GOT3 (cell line): Measurements from ENCODE around the gene PCDHB12.
"Not testable (repeated sequence)": the region's sequence is repeated elsewhere in the genome, so short reads cannot be mapped to it uniquely, and the experiment has no call there.

ENCODE experiments used
- DNase-seq: peaks from one replicate; lab custom pipeline; 2025; ENCODE audit warnings: mixed read lengths; lab: John Stamatoyannopoulos, UW

The PCDHB12 gene

GRCh38 chr5:141208478-141208877 is at the start of gene PCDHB12:
PCDHB12 (plus strand) TSS chr5:141208719; CDS start chr5:141208908, 189 bp downstream.
- DNase-seq: no peak

- DNase-seq: no peak
These were observed 35.9 kb upstream of the PCDHB12 start, which contains the start of gene PCDHB7 for GRCh38 chr5:141172381-141173204. PCDHB7 (plus strand) TSS chr5:141172644; CDS start chr5:141172836, 192 bp downstream.

GRCh38 chr5:141174291-141175104 is 34.0 kb upstream of the PCDHB12 start:
- not testable (repeated sequence) for DNase-seq

GRCh38 chr5:141175933-141176332 is 32.6 kb upstream of the PCDHB12 start:
- DNase-seq: no peak

GRCh38 chr5:141177577-141178191 is 30.8 kb upstream of the PCDHB12 start, which contains the start of gene PCDHB8:
PCDHB8 (plus strand) TSS chr5:141177790; CDS start chr5:141178035, 245 bp downstream.
- DNase-seq: peak; percentile 56

GRCh38 chr5:141179371-141179770 is 29.1 kb upstream of the PCDHB12 start:
- DNase-seq: not testable (repeated sequence)

GRCh38 chr5:141179876-141180275 is 28.6 kb upstream of the PCDHB12 start:
- not testable (repeated sequence) for DNase-seq

GRCh38 chr5:141180313-141180712 is 28.2 kb upstream of the PCDHB12 start:
- no peak for DNase-seq

- no peak for DNase-seq
These were observed 26.3 kb upstream of the PCDHB12 start, which contains the start of gene PCDHB16 for GRCh38 chr5:141182248-141182647. PCDHB16 (plus strand) TSS chr5:141182387; CDS start chr5:141182560, 173 bp downstream.

- not testable (repeated sequence) for DNase-seq
These were observed 24.2 kb upstream of the PCDHB12 start for GRCh38 chr5:141184117-141184855.

- DNase-seq: no peak
These were observed 21.5 kb upstream of the PCDHB12 start, which contains the start of gene PCDHB9 for GRCh38 chr5:141186897-141187512. PCDHB9 (plus strand) TSS chr5:141187161; CDS start chr5:141187319, 158 bp downstream.

GRCh38 chr5:141188682-141189081 is 19.8 kb upstream of the PCDHB12 start:
- not testable (repeated sequence) for DNase-seq

GRCh38 chr5:141189131-141189530 is 19.4 kb upstream of the PCDHB12 start:
- DNase-seq: not testable (repeated sequence)

GRCh38 chr5:141192110-141192725 is 16.3 kb upstream of the PCDHB12 start, which contains the start of gene PCDHB10:
PCDHB10 (plus strand) TSS chr5:141192353; CDS start chr5:141192553, 200 bp downstream.
- DNase-seq: no peak

GRCh38 chr5:141194332-141194731 is 14.2 kb upstream of the PCDHB12 start:
- not testable (repeated sequence) for DNase-seq

GRCh38 chr5:141196363-141196762 is 12.2 kb upstream of the PCDHB12 start:
- DNase-seq: no peak

GRCh38 chr5:141199359-141200235 is 8.9 kb upstream of the PCDHB12 start, which contains the start of gene PCDHB11:
PCDHB11 (plus strand) TSS chr5:141199627; CDS start chr5:141199775, 148 bp downstream.
- no peak for DNase-seq

- not testable (repeated sequence) for DNase-seq
These were observed 7.4 kb upstream of the PCDHB12 start for GRCh38 chr5:141201126-141201525.

GRCh38 chr5:141201646-141202045 is 6.9 kb upstream of the PCDHB12 start:
- not testable (repeated sequence) for DNase-seq
